OCI-LY7 (cell line): ENCODE results near the gene CEP78. TPM values are rescaled to one million over a fixed set of nuclear protein-coding genes. Genes with fewer than 3 reads are reported as not detected.
A peak's percentile ranks its signal among the peaks of the same experiment; 100 is the strongest.

ENCODE experiments used
- Bru-seq: library from RNA; stranded (reverse); fragments of 400-500 nt; gene quantifications from one replicate; lab custom pipeline; 2021; lab: Mats Ljungman, UMichigan
- BruChase-seq, 2 experiments: library from RNA; stranded (reverse); fragments of 400-500 nt; gene quantifications; one replicate each; lab custom pipeline; 2021; lab: Mats Ljungman, UMichigan
- BruUV-seq: library from RNA; stranded (reverse); fragments of 400-500 nt; replicated peaks from 2 replicates; lab custom pipeline; 2021; lab: Mats Ljungman, UMichigan
- CTCF ChIA-PET: fragments of 300-600 bp; sonication (Branson Sonifier 250); formaldehyde crosslinking; loops from one replicate; lab custom pipeline; 2022; ENCODE audit warnings: antibody characterized with exemption; ENCODE audit not compliant: unreplicated experiment; lab: Charles Lee
- POLR2A ChIA-PET: fragments of 300-600 bp; sonication (Branson Sonifier 250); formaldehyde crosslinking; loops from one replicate; lab custom pipeline; 2022; ENCODE audit warnings: antibody characterized with exemption; lab: Charles Lee
- DNase-seq: peaks from one replicate; pipeline ENCODE4 v3.0.0-alpha.2; 2015; ENCODE audit warnings: low spot score
- H2AFZ ChIP-seq: fragments of 200-600 bp; sonication (generic), shearing (Covaris generic); 2 replicates; pipeline ENCODE4 v1.6.1; 2014; ENCODE audit warnings: mild to moderate bottlenecking, antibody characterized with exemption, low read length, moderate library complexity
- H3K27ac ChIP-seq: fragments of 200-600 bp; sonication (generic); 2 replicates; pipeline ENCODE4 v1.5.1; 2014; ENCODE audit warnings: mixed run types, low read depth, mild to moderate bottlenecking, moderate library complexity, low read length, inconsistent platforms; ENCODE audit not compliant: poor library complexity, severe bottlenecking
- H3K36me3 ChIP-seq: fragments of 200-600 bp; sonication (generic); 2 replicates; pipeline ENCODE4 v1.6.1; 2014; ENCODE audit warnings: mild to moderate bottlenecking, antibody characterized with exemption, low read length, moderate library complexity, mixed read lengths; ENCODE audit not compliant: insufficient read depth
- H3K4me1 ChIP-seq: fragments of 200-600 bp; sonication (generic); 2 replicates; pipeline ENCODE4 v1.5.1; 2014; ENCODE audit warnings: mild to moderate bottlenecking, low read length; ENCODE audit not compliant: insufficient read depth, poor library complexity, severe bottlenecking
- H3K4me2 ChIP-seq: fragments of 200-600 bp; sonication (generic); 2 replicates; pipeline ENCODE4 v1.6.1; 2014; ENCODE audit warnings: mild to moderate bottlenecking, low read length
- H3K4me3 ChIP-seq: fragments of 200-600 bp; sonication (generic); 2 replicates; pipeline ENCODE4 v1.5.1; 2014; ENCODE audit warnings: mild to moderate bottlenecking, low read depth, low read length; ENCODE audit not compliant: poor library complexity, severe bottlenecking
- H3K79me2 ChIP-seq: fragments of 200-600 bp; sonication (generic); 2 replicates; pipeline ENCODE4 v1.6.1; 2016; ENCODE audit warnings: low read depth, mild to moderate bottlenecking, low read length, moderate library complexity, mixed read lengths; ENCODE audit not compliant: insufficient read depth
- H3K9me2 ChIP-seq: fragments of 200-600 bp; sonication (generic); 2 replicates; pipeline ENCODE4 v1.6.1; 2016; ENCODE audit warnings: mild to moderate bottlenecking, low read length, mixed read lengths; ENCODE audit not compliant: insufficient read depth
- H3K9me3 ChIP-seq: fragments of 200-600 bp; sonication (generic); 2 replicates; pipeline ENCODE4 v1.6.1; 2014; ENCODE audit warnings: mild to moderate bottlenecking, mixed run types, low read length, mixed read lengths
- H4K20me1 ChIP-seq: fragments of 200-600 bp; sonication (generic); 2 replicates; pipeline ENCODE4 v1.6.1; 2014; ENCODE audit warnings: mild to moderate bottlenecking, antibody characterized with exemption, low read length, moderate library complexity, mixed read lengths; ENCODE audit not compliant: insufficient read depth
- CTCF ChIP-seq: fragments of 200-600 bp; sonication (generic); conservative IDR thresholded peaks from 2 replicates; pipeline ENCODE4 v1.5.1; 2014; ENCODE audit warnings: mild to moderate bottlenecking, antibody characterized with exemption, low read length, moderate library complexity, mixed read lengths
- EZH2phosphoT487 ChIP-seq: fragments of 200-600 bp; sonication (generic); IDR thresholded peaks from 2 replicates; pipeline ENCODE4 v1.6.1; 2018; ENCODE audit warnings: low read depth, borderline replicate concordance, mild to moderate bottlenecking, mixed run types, antibody characterized with exemption, low read length, moderate library complexity, mixed read lengths
- intact Hi-C: fragments of 100-400 bp; cut with micrococcal nuclease; formaldehyde crosslinking; loops from one replicate; pipeline ENCODE4 v1.10.0; 2022; ENCODE audit not compliant: unreplicated experiment
- long read RNA-seq: library from polyadenylated mRNA; stranded (forward); transcript quantifications from one replicate; pipeline ENCODE4 v2.0.0, GENCODE V29; 2022
- total RNA-seq, 2 experiments: library from RNA; depleted of rRNA in 1 of 2; stranded (reverse); fragments of >200 nt in 1 of 2; shearing (Covaris generic) in 1 of 2; gene quantifications; 2 replicates each; pipeline ENCODE4 v1.2.3, GENCODE V29; 2014 to 2022

Gene CEP78
- 59.3 and 65.1 TPM in 2 replicates for total RNA-seq (2014; rRNA removed; shearing (Covaris generic))
- total RNA-seq (2022) = 49.5 and 58.0 TPM in 2 replicates
- percentile 82 among the genes with signal in this experiment for Bru-seq, nascent RNA
- BruChase-seq, experiment 1, labeled RNA remaining after a 6-hour chase = percentile 82 among the genes with signal in this experiment
- BruChase-seq, experiment 2, labeled RNA remaining after a 2-hour chase = percentile 84 among the genes with signal in this experiment
- long read RNA-seq, full-length matches to known transcripts = 39 of 73 reads
- long read RNA-seq, partial matches to known transcripts = 8 of 73 reads
- long read RNA-seq, other reads (novel, unspliced or antisense) = 26 of 73 reads

GRCh38 chr9:78235762-78236550, at the start of gene CEP78:
Gene CEP78, plus strand, starts transcription at chr9:78236075. Its CDS starts 276 bp downstream, at chr9:78236351.
- Histone ChIP-seq H3K9me2 (no peaks in the 10 kb centered on the region), H3K4me3 (peak within 1 kb of the TSS; percentile 83), H3K79me2 (peaks cover 41% of the 10 kb centered on the region), H3K4me2 (peak within 1 kb of the TSS; percentile 96), H3K36me3 (peaks cover 20% of the 10 kb centered on the region), H4K20me1 (peaks cover 9% of the 10 kb centered on the region; the same call in 1 of the 2 replicates), H2AFZ (peak within 1 kb of the TSS; percentile 76), H3K9me3 (no peaks in the 10 kb centered on the region), H3K4me1 (peaks cover 33% of the 10 kb centered on the region), H3K27ac (peak within 1 kb of the TSS; percentile 56)
- CTCF ChIA-PET = interaction anchor here (1.1 kb wide), 1 partner anchor 20 kb away, joined by 4 read pairs; no protein-coding TSS in a partner anchor
- no peak for TF ChIP-seq CTCF
- TF ChIP-seq EZH2phosphoT487 = no peak
- POLR2A ChIA-PET = interaction anchor here (0.9 to 5.1 kb wide), 8 partner anchors 10 to 61 kb away, joined by 3 to 18 read pairs (median 6); partner anchors contain the start of gene PSAT1
- intact Hi-C loops = loop anchor here (1.0 to 10.0 kb wide), 5 partner anchors 35 to 1061 kb away; partner anchors contain the start of genes PSAT1 and VPS13A
- BruUV-seq = no TSS peak
- peak; percentile 95 for DNase-seq

GRCh38 chr9:78187763-78188484, 48.0 kb upstream of the CEP78 start:
- POLR2A ChIA-PET = no interaction called here
- no peak for TF ChIP-seq EZH2phosphoT487
- no peak for TF ChIP-seq CTCF
- H3K79me2 ChIP-seq = no peaks in the 10 kb centered on the region
- H3K27ac ChIP-seq = no peak overlapping the region
- no peaks in the 10 kb centered on the region for H3K9me2 ChIP-seq
- intact Hi-C loops = no loop called here
- no peaks in the 10 kb centered on the region for H3K36me3 ChIP-seq
- no peak for DNase-seq
- peak overlapping the region; percentile 20; the same call in 1 of the 2 replicates for H2AFZ ChIP-seq
- CTCF ChIA-PET = no interaction called here
- no peak overlapping the region for H3K4me2 ChIP-seq
- no peaks in the 10 kb centered on the region for H4K20me1 ChIP-seq
- no TSS peak for BruUV-seq
- H3K9me3 ChIP-seq = no peaks in the 10 kb centered on the region
- peaks cover 19% of the 10 kb centered on the region for H3K4me1 ChIP-seq
- H3K4me3 ChIP-seq = no peak overlapping the region
